HepG2 (cell line): ENCODE data around the gene CPB2. TPM values are rescaled to one million over a fixed set of nuclear protein-coding genes. Genes with fewer than 3 reads are reported as not detected.

Experiments
- AGO2 ChIP-seq: fragments of 200-400 bp; formaldehyde crosslinking; optimal IDR thresholded peaks from 2 replicates; pipeline ENCODE3; 2017; ENCODE audit warnings: mild to moderate bottlenecking, low read depth, low read length, moderate library complexity
- CHCHD3 ChIP-seq: sonication (generic); formaldehyde crosslinking; IDR thresholded peaks from 2 replicates; pipeline ENCODE4 v1.8.0; 2022; ENCODE audit warnings: mild to moderate bottlenecking, missing genetic modification reagents, moderate library complexity
- ETV6 ChIP-seq: sonication (generic); formaldehyde crosslinking; conservative IDR thresholded peaks from 2 replicates; pipeline ENCODE4 v1.4.0; 2020; ENCODE audit warnings: missing genetic modification reagents
- FOSL2 ChIP-seq: sonication (generic); formaldehyde crosslinking; IDR thresholded peaks from 2 replicates; pipeline ENCODE4 v1.4.0; 2020; ENCODE audit warnings: missing genetic modification reagents
- FOXK1 ChIP-seq: sonication (generic); formaldehyde crosslinking; IDR thresholded peaks from 2 replicates; pipeline ENCODE4 v1.4.0; 2020; ENCODE audit warnings: low read depth, missing genetic modification reagents, borderline replicate concordance
- HINFP ChIP-seq: sonication (generic); formaldehyde crosslinking; IDR thresholded peaks from 2 replicates; pipeline ENCODE4 v1.4.0; 2020; ENCODE audit warnings: low read depth, mild to moderate bottlenecking, missing genetic modification reagents
- HOXD1 ChIP-seq: sonication (generic); formaldehyde crosslinking; IDR thresholded peaks from 2 replicates; pipeline ENCODE4 v1.5.0; 2020; ENCODE audit warnings: missing genetic modification reagents
- JARID2 ChIP-seq: sonication (generic); formaldehyde crosslinking; IDR thresholded peaks from 2 replicates; pipeline ENCODE4 v1.8.1; 2023; ENCODE audit warnings: missing genetic modification reagents, inconsistent platforms; ENCODE audit not compliant: insufficient replicate concordance
- KLF12 ChIP-seq: sonication (generic); formaldehyde crosslinking; IDR thresholded peaks from 2 replicates; pipeline ENCODE4 v1.4.0; 2020; ENCODE audit warnings: missing genetic modification reagents, borderline replicate concordance
- KLF16 ChIP-seq, 2 experiments: sonication (generic) in 1 of 2; formaldehyde crosslinking in 1 of 2; IDR thresholded peaks; 2 replicates each; pipeline versions ENCODE4 v1.6.1 to v1.8.0; 2016 to 2023; ENCODE audit warnings: missing genetic modification reagents in 2 of 2, missing compliant biosample characterization in 1 of 2
- ZBTB10 ChIP-seq: sonication (generic); formaldehyde crosslinking; IDR thresholded peaks from 2 replicates; pipeline ENCODE4 v1.4.0; 2020; ENCODE audit warnings: missing genetic modification reagents, borderline replicate concordance
- ZNF207 ChIP-seq: fragments of 450-650 bp; IDR thresholded peaks from 2 replicates; pipeline ENCODE4 v1.6.1; 2016; ENCODE audit warnings: antibody characterized with exemption, borderline replicate concordance
- ZNF263 ChIP-seq: sonication (generic); formaldehyde crosslinking; IDR thresholded peaks from 2 replicates; pipeline ENCODE4 v1.4.0; 2020; ENCODE audit warnings: missing genetic modification reagents
- ZNF510 ChIP-seq: sonication (generic); formaldehyde crosslinking; IDR thresholded peaks from 2 replicates; pipeline ENCODE4 v1.4.0; 2020; ENCODE audit warnings: low read depth, mild to moderate bottlenecking, missing genetic modification reagents
- ZNF644 ChIP-seq: IDR thresholded peaks from 2 replicates; pipeline ENCODE4 v1.6.1; 2016; ENCODE audit warnings: low read depth
- ZNF761 ChIP-seq: sonication (generic); formaldehyde crosslinking; conservative IDR thresholded peaks from 2 replicates; pipeline ENCODE4 v1.4.0; 2020; ENCODE audit warnings: mild to moderate bottlenecking, missing genetic modification reagents
- ZNF776 ChIP-seq: sonication (generic); formaldehyde crosslinking; IDR thresholded peaks from 2 replicates; pipeline ENCODE4 v1.4.0; 2020; ENCODE audit warnings: mild to moderate bottlenecking, missing genetic modification reagents
- ZNF878 ChIP-seq: sonication (generic); formaldehyde crosslinking; IDR thresholded peaks from 2 replicates; pipeline ENCODE4 v1.8.1; 2023; ENCODE audit warnings: mild to moderate bottlenecking, missing genetic modification reagents, moderate library complexity
- polyA plus RNA-seq, 8 experiments: library from polyadenylated mRNA; depleted of rRNA in 3 of 8; stranded (reverse) in 7 of 8; unstranded in 1 of 8; fragments of >200 nt; fragmentation: Illumina TruSeq in 4 of 8; extraction: Trizol in 4 of 8; gene quantifications; 2 replicates each; pipeline versions ENCODE4 v1.2.1 to v1.2.3, GENCODE V29; 2011 to 2016; ENCODE audit warnings: low read depth in 4 of 8, missing spikeins in 1 of 8, mixed read lengths in 1 of 8; ENCODE audit not compliant: insufficient read depth in 1 of 8
- total RNA-seq, 5 experiments: library from RNA; depleted of rRNA; stranded (reverse); fragments of >200 nt; fragmentation: Illumina TruSeq; extraction: Trizol; gene quantifications; 2 replicates each; pipeline ENCODE4 v1.2.3, GENCODE V29; 2016; ENCODE audit warnings: low read depth in 1 of 5
- TF ChIP-seq, protein P1 (sequence below): IDR thresholded peaks from 2 replicates; pipeline ENCODE4 v1.6.1; 2016; ENCODE audit warnings: missing biosample characterization, missing genetic modification reagents, low read depth
- TF ChIP-seq, protein P2 (sequence below): sonication (generic); formaldehyde crosslinking; IDR thresholded peaks from 2 replicates; pipeline ENCODE4 v1.8.1; 2023; ENCODE audit warnings: mild to moderate bottlenecking, missing genetic modification reagents
- TF ChIP-seq, protein P3 (sequence below): sonication (generic); formaldehyde crosslinking; IDR thresholded peaks from 2 replicates; pipeline ENCODE4 v1.4.0; 2020; ENCODE audit warnings: mild to moderate bottlenecking, missing genetic modification reagents

The CPB2 gene
- total and polyA plus RNA-seq, 2 of the 13 experiments (the other 11 are each of a cell fraction or from before 2014, with no cell fraction given): 125 to 140 TPM

GRCh38 chr13:46104868-46105267 is at the start of gene CPB2 (continued):
- TF ChIP-seq, protein P1, sequence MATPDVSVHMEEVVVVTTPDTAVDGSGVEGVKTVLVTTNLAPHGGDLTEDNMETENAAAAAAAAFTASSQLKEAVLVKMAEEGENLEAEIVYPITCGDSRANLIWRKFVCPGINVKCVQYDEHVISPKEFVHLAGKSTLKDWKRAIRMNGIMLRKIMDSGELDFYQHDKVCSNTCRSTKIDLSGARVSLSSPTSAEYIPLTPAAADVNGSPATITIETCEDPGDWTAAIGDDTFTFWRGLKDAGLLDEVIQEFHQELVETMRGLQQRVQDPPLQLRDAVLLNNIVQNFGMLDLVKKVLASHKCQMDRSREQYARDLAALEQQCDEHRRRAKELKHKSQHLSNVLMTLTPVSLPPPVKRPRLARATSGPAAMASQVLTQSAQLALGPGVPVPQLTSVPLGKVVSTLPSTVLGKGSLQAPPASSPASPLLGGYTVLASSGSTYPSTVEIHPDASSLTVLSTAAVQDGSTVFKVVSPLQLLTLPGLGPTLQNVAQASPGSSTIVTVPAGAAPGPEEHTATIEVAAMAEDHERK (CRISPR knock-in tag): no peak
- no peak for TF ChIP-seq ZBTB10 (CRISPR knock-in tag)
- TF ChIP-seq, protein P2, sequence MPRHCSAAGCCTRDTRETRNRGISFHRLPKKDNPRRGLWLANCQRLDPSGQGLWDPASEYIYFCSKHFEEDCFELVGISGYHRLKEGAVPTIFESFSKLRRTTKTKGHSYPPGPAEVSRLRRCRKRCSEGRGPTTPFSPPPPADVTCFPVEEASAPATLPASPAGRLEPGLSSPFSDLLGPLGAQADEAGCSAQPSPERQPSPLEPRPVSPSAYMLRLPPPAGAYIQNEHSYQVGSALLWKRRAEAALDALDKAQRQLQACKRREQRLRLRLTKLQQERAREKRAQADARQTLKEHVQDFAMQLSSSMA: no peak
- TF ChIP-seq HOXD1 (CRISPR knock-in tag): no peak
- TF ChIP-seq ZNF761 (CRISPR knock-in tag): no peak
- peak; percentile 44; the same call in 1 of the 2 replicates for TF ChIP-seq FOXK1 (CRISPR knock-in tag)
- TF ChIP-seq HINFP (CRISPR knock-in tag): no peak
- TF ChIP-seq KLF16 (CRISPR knock-in tag; IDR thresholded peaks at IDR 0.05): peak in 1 of 2 experiments; percentile 69; a peak in 1 of 4 replicates
- no peak for TF ChIP-seq ZNF207
- TF ChIP-seq ZNF263: no peak
- no peak for TF ChIP-seq ETV6 (CRISPR knock-in tag)
- TF ChIP-seq ZNF644 (CRISPR knock-in tag): peak; percentile 90; the same call in 1 of the 2 replicates
- no peak for TF ChIP-seq ZNF510 (CRISPR knock-in tag)
- no peak for TF ChIP-seq KLF12
- TF ChIP-seq ZNF776: no peak
- TF ChIP-seq, protein P3, sequence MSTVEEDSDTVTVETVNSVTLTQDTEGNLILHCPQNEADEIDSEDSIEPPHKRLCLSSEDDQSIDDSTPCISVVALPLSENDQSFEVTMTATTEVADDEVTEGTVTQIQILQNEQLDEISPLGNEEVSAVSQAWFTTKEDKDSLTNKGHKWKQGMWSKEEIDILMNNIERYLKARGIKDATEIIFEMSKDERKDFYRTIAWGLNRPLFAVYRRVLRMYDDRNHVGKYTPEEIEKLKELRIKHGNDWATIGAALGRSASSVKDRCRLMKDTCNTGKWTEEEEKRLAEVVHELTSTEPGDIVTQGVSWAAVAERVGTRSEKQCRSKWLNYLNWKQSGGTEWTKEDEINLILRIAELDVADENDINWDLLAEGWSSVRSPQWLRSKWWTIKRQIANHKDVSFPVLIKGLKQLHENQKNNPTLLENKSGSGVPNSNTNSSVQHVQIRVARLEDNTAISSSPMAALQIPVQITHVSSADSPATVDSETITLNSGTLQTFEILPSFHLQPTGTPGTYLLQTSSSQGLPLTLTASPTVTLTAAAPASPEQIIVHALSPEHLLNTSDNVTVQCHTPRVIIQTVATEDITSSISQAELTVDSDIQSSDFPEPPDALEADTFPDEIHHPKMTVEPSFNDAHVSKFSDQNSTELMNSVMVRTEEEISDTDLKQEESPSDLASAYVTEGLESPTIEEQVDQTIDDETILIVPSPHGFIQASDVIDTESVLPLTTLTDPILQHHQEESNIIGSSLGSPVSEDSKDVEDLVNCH (CRISPR knock-in tag): no peak
- no peak for TF ChIP-seq AGO2
- TF ChIP-seq ZNF878 (CRISPR knock-in tag): no peak
- TF ChIP-seq JARID2 (CRISPR knock-in tag): no peak
- 0 out of 2 replicates have a peak, but pooled peaks have one; percentile 31 for TF ChIP-seq FOSL2 (CRISPR knock-in tag)
- no peak for TF ChIP-seq CHCHD3 (CRISPR knock-in tag)
